Measurements from ENCODE around the gene EEFSEC. TPM values are rescaled to one million over a fixed set of nuclear protein-coding genes. Genes with fewer than 3 reads are reported as not detected.

Gene EEFSEC
- total and polyA plus RNA-seq, 2 of the 4 experiments (the other 2 are of a cell fraction), result 4.5 to 9.3 TPM

- Histone ChIP-seq H3K9me1 (ENCODE audit: insufficient read depth, low read length) (no peaks in the 10 kb centered on the region), H3K27me3 (ENCODE audit: control insufficient read depth, insufficient read depth, low read length) (no peaks in the 10 kb centered on the region)
- dilution Hi-C loops (cut with HindIII; ENCODE audit: low sequenced_read_pairs, unreplicated experiment), result no loop called here
Measured at GRCh38 chr3:128324911-128325592, 171.8 kb downstream of the EEFSEC start.

More at GRCh38 chr3:128324911-128325592, 171.8 kb downstream of the EEFSEC start:
- ATAC-seq (ENCODE audit: low read depth) (no peak), DNase-seq (no peak)
- H2BK20ac ChIP-seq (ENCODE audit: low read depth, low read length), result no peak overlapping the region
- in situ Hi-C loops (cut with MboI; ENCODE audit: low sequenced_read_pairs) (no loop called here), intact Hi-C loops (cut with micrococcal nuclease) (no loop called here)
- peak overlapping the region; percentile 25 for H2AK9ac ChIP-seq (replicated peaks; ENCODE audit: low read depth, low read length, poor library complexity)
- H3K23ac ChIP-seq (ENCODE audit: low read depth, low read length), result no peak overlapping the region
- no peak overlapping the region for H3K14ac ChIP-seq (replicated peaks; ENCODE audit: low read depth, low read length)
- no peak overlapping the region for H3K4ac ChIP-seq (ENCODE audit: low read depth, low read length)
- TF ChIP-seq CEBPB (IDR thresholded peaks at IDR 0.05; ENCODE audit: low read depth, low read length) (no peak), RFX5 (IDR thresholded peaks at IDR 0.05; ENCODE audit: low read depth, low read length) (no peak), RAD21 (IDR thresholded peaks at IDR 0.05; ENCODE audit: low read length) (no peak)
- no peak overlapping the region for H3K18ac ChIP-seq (ENCODE audit: low read depth, low read length)
- H3K4me1 ChIP-seq (ENCODE audit: control insufficient read depth, insufficient read depth, low read length), result no peaks in the 10 kb centered on the region
- H2AK5ac ChIP-seq (ENCODE audit: low read depth, low read length), result no peak overlapping the region
- WGBS, 2 experiments (ENCODE audit: extremely low coverage in 2 of 2, insufficient read length in 1 of 2), result 88% methylated on average over 4 of the region's 8 CpGs; no CpG with 5 or more reads in 1 of the 2 experiments
- no peak overlapping the region for H3K56ac ChIP-seq (ENCODE audit: extremely low read depth, insufficient read depth, low read length)
- no peaks in the 10 kb centered on the region for H3K79me1 ChIP-seq (ENCODE audit: low read depth in 1 of 2, low read length in 2 of 2)
- H3K9me3 ChIP-seq (ENCODE audit: control insufficient read depth, insufficient read depth, low read length), result no peaks in the 10 kb centered on the region
- no peak overlapping the region for H2BK5ac ChIP-seq (ENCODE audit: low read depth, low read length, poor library complexity, severe bottlenecking)
- H4K20me1 ChIP-seq (ENCODE audit: insufficient read depth, low read length), result no peaks in the 10 kb centered on the region; the same call in 1 of the 2 replicates
- no peak overlapping the region for H3K4me2 ChIP-seq (ENCODE audit: low read depth, low read length)
- no peak overlapping the region for H2BK15ac ChIP-seq (ENCODE audit: low read depth, low read length)
- H2AFZ ChIP-seq (replicated peaks; ENCODE audit: low read length, poor library complexity), result no peak overlapping the region
- no peak overlapping the region for H4K8ac ChIP-seq (ENCODE audit: low read depth in 2 of 2, low read length in 2 of 2)
- H4K91ac ChIP-seq (ENCODE audit: insufficient read depth, low read depth, low read length), result no peak overlapping the region
- no TSS peak for BruUV-seq (replicated peaks)
- H3K27ac ChIP-seq (ENCODE audit: insufficient read depth, low read length), result no peak overlapping the region
- POLR2A ChIA-PET (ENCODE audit: unreplicated experiment), result no interaction called here
- no peak overlapping the region for H4K5ac ChIP-seq (ENCODE audit: low read depth, low read length)
- CTCF ChIA-PET, result no interaction called here
- no peaks in the 10 kb centered on the region for H3K36me3 ChIP-seq (ENCODE audit: control insufficient read depth, insufficient read depth, low read length)
- H2BK120ac ChIP-seq (ENCODE audit: low read depth, low read length), result no peak overlapping the region
- H3K4me3 ChIP-seq (ENCODE audit: insufficient read depth, low read depth, low read length), result no peak overlapping the region
- no peak overlapping the region for H3K9ac ChIP-seq (ENCODE audit: low read depth, low read length)
